MM.1S (cell line): ENCODE data around the gene NRXN3.

ENCODE experiments used
- CTCF ChIP-seq: fragments of 300-600 bp; sonication (generic); IDR thresholded peaks from 2 replicates; pipeline ENCODE4 v1.5.1; 2016; ENCODE audit warnings: antibody characterized with exemption, low read length, mixed read lengths
- EZH2 ChIP-seq: fragments of 300-600 bp; sonication (generic); optimal IDR thresholded peaks from 2 replicates; pipeline ENCODE3; 2017; ENCODE audit warnings: low read depth, mild to moderate bottlenecking, antibody characterized with exemption, low read length, mixed read lengths
- EZH2phosphoT487 ChIP-seq: fragments of 300-600 bp; sonication (generic); IDR thresholded peaks from 2 replicates; pipeline ENCODE4 v1.6.1; 2018; ENCODE audit warnings: antibody characterized with exemption, low read length

- TF ChIP-seq CTCF (no peak), EZH2 (no peak), EZH2phosphoT487 (no peak)
These were observed 1084.0 kb downstream of the NRXN3 start for GRCh38 chr14:79254069-79254775.
